ENCODE data around the gene MYEOV. TPM values are rescaled to one million over a fixed set of nuclear protein-coding genes. Genes with fewer than 3 reads are reported as not detected.

Gene MYEOV
- total and polyA plus RNA-seq, 2 donors, result 0.38 to 0.64 TPM

DNA sequence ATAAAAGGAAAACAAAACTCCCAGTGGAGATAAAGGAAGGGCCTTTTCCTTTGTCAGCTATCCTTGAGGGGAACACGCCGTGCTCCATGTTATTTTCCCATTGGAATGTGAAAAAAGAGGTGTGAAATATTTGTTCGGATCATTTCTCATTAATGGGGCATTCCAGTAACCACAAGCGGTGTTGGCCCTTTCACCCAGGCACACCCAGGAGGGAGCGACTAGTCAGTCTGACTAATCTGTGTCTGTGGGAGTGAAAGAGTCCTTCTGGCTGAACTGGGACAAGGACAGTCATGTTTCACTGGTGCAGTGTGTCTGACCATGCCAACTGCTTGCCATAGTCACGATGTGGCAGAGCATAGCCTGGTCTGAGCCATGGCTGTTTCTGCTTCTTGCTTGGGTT is 13.0 kb upstream of the MYEOV start:
- 92% methylated on average over 6 of the region's 6 CpGs for WGBS
- no peak for DNase-seq (ENCODE audit: low read depth in 6 of 9, low spot score in 9 of 9)
- no peak overlapping the region for H3K27ac ChIP-seq (ENCODE audit: low read depth in 1 of 2, low read length in 1 of 2)
- H3K4me3 ChIP-seq (ENCODE audit: low read length in 2 of 2), result no peak overlapping the region
- peaks cover 0 to 3% of the 10 kb centered on the region in 2 donors for H3K4me1 ChIP-seq (ENCODE audit: control insufficient read depth in 2 of 2, insufficient read depth in 2 of 2, low read length in 2 of 2)
- H3K36me3 ChIP-seq (ENCODE audit: control insufficient read depth in 2 of 2, insufficient read depth in 2 of 2, low read length in 1 of 2), result no peaks in the 10 kb centered on the region
- H3K27me3 ChIP-seq (ENCODE audit: control insufficient read depth in 2 of 2, insufficient read depth in 1 of 2, low read length in 1 of 2), result peaks cover 0 to 6% of the 10 kb centered on the region in 2 donors
- no peaks in the 10 kb centered on the region for H3K9me3 ChIP-seq (ENCODE audit: control insufficient read depth in 2 of 2, insufficient read depth in 1 of 2, low read length in 1 of 2)

DNA sequence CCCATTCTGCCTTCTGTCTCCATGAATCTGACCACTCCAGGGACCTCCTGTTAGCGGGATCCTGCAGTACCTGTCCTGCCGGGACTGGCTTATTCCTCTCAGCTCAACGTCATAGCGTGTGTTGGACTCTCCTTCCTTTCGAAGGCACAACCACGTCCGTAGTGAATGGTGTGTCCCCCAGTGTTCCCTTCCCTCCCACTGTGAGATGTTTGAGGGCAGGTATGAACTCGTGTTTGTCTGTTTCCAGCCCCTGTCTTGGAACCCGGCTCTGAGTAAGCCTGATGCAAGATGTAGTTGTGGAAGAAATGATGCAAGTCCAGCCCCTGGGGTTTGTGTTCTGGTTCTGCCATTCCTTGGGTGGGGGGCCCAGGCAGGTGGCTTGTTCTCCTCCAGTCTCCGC is 10.5 kb upstream of the MYEOV start:
- Histone ChIP-seq H3K4me3 (ENCODE audit: low read length in 2 of 2) (no peak overlapping the region), H3K4me1 (ENCODE audit: control insufficient read depth in 2 of 2, insufficient read depth in 2 of 2, low read length in 2 of 2) (no peaks in the 10 kb centered on the region), H3K27me3 (ENCODE audit: control insufficient read depth in 2 of 2, insufficient read depth in 1 of 2, low read length in 1 of 2) (no peaks in the 10 kb centered on the region), H3K9me3 (ENCODE audit: control insufficient read depth in 2 of 2, insufficient read depth in 1 of 2, low read length in 1 of 2) (no peaks in the 10 kb centered on the region), H3K36me3 (ENCODE audit: control insufficient read depth in 2 of 2, insufficient read depth in 2 of 2, low read length in 1 of 2) (no peaks in the 10 kb centered on the region), H3K27ac (ENCODE audit: low read depth in 1 of 2, low read length in 1 of 2) (no peak overlapping the region)
- 96% methylated on average over 10 of the region's 10 CpGs for WGBS
- no peak for DNase-seq (ENCODE audit: low read depth in 6 of 9, low spot score in 9 of 9)

GRCh38 chr11:69284081-69284511 is 9.9 kb upstream of the MYEOV start:
- Histone ChIP-seq H3K27ac (ENCODE audit: low read depth in 1 of 2, low read length in 1 of 2) (no peak overlapping the region), H3K4me3 (ENCODE audit: low read length in 2 of 2) (no peak overlapping the region), H3K4me1 (ENCODE audit: control insufficient read depth in 2 of 2, insufficient read depth in 2 of 2, low read length in 2 of 2) (no peaks in the 10 kb centered on the region), H3K36me3 (ENCODE audit: control insufficient read depth in 2 of 2, insufficient read depth in 2 of 2, low read length in 1 of 2) (no peaks in the 10 kb centered on the region), H3K9me3 (ENCODE audit: control insufficient read depth in 2 of 2, insufficient read depth in 1 of 2, low read length in 1 of 2) (no peaks in the 10 kb centered on the region), H3K27me3 (ENCODE audit: control insufficient read depth in 2 of 2, insufficient read depth in 1 of 2, low read length in 1 of 2) (no peaks in the 10 kb centered on the region)
- 97% methylated on average over 9 of the region's 9 CpGs for WGBS
- DNase-seq (ENCODE audit: low read depth in 6 of 9, low spot score in 9 of 9), result no peak

DNA sequence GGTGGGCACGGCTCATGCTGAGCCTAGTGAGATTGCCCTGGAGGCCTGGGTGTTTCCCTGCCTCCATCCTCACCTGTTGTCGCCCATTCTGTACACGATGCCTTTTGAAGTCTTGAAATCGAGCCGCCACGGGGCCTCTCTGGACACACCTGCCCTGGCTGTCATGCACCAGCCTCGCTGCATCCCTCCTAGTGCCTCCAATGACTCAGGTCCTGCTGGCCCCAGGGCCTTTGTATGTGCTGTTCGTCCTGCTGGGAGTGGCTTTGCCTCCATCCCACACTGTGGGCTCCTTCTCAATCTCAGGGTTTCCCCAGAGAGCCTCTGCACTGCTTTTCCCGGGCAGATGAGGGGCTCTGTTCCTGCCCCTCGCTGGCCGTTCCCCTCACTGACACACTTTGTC is 8.9 kb upstream of the MYEOV start:
- H3K27me3 ChIP-seq (ENCODE audit: control insufficient read depth in 2 of 2, insufficient read depth in 1 of 2, low read length in 1 of 2), result no peaks in the 10 kb centered on the region
- no peak overlapping the region for H3K27ac ChIP-seq (ENCODE audit: low read depth in 1 of 2, low read length in 1 of 2)
- 94% methylated on average over 11 of the region's 11 CpGs for WGBS
- no peaks in the 10 kb centered on the region for H3K36me3 ChIP-seq (ENCODE audit: control insufficient read depth in 2 of 2, insufficient read depth in 2 of 2, low read length in 1 of 2)
- H3K4me3 ChIP-seq (ENCODE audit: low read length in 2 of 2), result no peak overlapping the region
- no peak for DNase-seq (ENCODE audit: low read depth in 6 of 9, low spot score in 9 of 9)
- H3K9me3 ChIP-seq (ENCODE audit: control insufficient read depth in 2 of 2, insufficient read depth in 1 of 2, low read length in 1 of 2), result no peaks in the 10 kb centered on the region
- H3K4me1 ChIP-seq (ENCODE audit: control insufficient read depth in 2 of 2, insufficient read depth in 2 of 2, low read length in 2 of 2), result no peaks in the 10 kb centered on the region

DNA sequence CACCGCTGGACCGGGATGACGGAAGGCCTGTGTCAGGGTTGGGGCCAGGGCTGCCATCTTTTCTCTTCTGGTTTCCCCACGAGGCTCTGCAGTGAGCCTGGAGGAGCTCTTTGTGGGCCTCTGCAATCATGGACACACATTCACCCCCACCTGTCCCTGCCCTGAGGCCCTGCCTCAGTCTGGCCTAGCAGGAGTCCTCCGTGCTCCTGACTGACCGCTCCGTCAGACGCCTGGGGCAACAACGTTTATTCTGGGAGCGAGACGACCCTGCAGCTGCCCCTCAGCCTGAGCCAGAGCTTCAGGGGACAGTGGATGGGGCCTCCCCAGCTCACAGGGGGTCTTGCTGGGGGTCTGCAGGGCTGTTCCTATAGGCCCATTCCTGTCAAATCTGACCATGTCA is 8.2 kb upstream of the MYEOV start:
- Histone ChIP-seq H3K9me3 (ENCODE audit: control insufficient read depth in 2 of 2, insufficient read depth in 1 of 2, low read length in 1 of 2) (no peaks in the 10 kb centered on the region), H3K27me3 (ENCODE audit: control insufficient read depth in 2 of 2, insufficient read depth in 1 of 2, low read length in 1 of 2) (no peaks in the 10 kb centered on the region), H3K36me3 (ENCODE audit: control insufficient read depth in 2 of 2, insufficient read depth in 2 of 2, low read length in 1 of 2) (no peaks in the 10 kb centered on the region), H3K4me3 (ENCODE audit: low read length in 2 of 2) (no peak overlapping the region), H3K4me1 (ENCODE audit: control insufficient read depth in 2 of 2, insufficient read depth in 2 of 2, low read length in 2 of 2) (no peaks in the 10 kb centered on the region), H3K27ac (ENCODE audit: low read depth in 1 of 2, low read length in 1 of 2) (no peak overlapping the region)
- WGBS, result 94% methylated on average over 11 of the region's 11 CpGs
- no peak for DNase-seq (ENCODE audit: low read depth in 6 of 9, low spot score in 9 of 9)

DNA sequence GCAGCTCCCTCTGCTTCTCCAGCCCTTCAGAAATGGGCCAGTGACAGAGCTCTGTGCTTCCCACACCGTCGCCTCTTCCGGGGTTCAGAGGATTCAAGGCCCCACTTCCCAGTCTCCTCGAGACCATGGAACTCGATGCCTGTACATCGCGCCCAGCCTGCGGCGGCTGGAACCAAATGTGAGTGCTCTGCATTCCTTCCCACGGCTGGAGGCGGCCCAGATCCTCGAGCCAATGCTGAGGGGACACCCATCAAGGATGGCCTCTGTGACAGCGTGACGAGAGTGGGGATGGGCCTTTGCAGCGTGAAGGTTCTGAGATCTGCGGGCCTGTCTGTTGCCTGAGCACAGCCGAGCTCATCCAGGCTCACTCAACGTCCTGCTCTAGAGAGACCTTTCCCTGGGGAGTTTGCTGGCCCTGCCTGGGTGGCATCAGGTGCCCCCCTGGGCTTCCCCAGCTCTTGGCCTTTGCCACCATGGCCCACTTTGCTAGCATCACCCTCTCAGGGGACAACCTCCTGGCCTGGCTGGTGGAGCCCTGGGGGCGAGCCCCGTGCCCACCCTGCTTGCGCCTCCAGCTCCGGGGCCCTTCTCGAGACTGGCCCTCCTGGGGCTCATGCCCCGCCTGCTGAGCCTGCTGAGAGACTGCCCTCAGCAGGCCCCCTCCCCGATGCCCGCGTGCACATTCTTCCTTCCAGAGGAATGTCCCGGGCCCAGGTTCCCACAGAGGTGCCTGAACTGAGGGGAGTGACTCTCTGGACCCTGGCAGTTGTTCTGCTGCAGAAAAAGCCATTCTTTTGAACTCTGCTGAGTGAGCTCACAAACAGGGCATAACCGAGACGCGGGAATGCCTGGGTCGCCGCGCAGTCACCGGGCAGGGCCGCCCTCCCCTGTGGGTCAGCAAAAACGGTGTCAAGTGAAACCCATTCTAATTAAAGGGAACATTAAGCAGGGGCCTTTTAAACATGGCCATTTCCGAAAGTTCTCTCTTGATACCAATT is 7.3 kb upstream of the MYEOV start:
- no peak overlapping the region for H3K27ac ChIP-seq (ENCODE audit: low read depth in 1 of 2, low read length in 1 of 2)
- no peaks in the 10 kb centered on the region for H3K9me3 ChIP-seq (ENCODE audit: control insufficient read depth in 2 of 2, insufficient read depth in 1 of 2, low read length in 1 of 2)
- 92% methylated on average over 38 of the region's 38 CpGs for WGBS
- H3K36me3 ChIP-seq (ENCODE audit: control insufficient read depth in 2 of 2, insufficient read depth in 2 of 2, low read length in 1 of 2), result no peaks in the 10 kb centered on the region
- no peak overlapping the region for H3K4me3 ChIP-seq (ENCODE audit: low read length in 2 of 2)
- H3K4me1 ChIP-seq (ENCODE audit: control insufficient read depth in 2 of 2, insufficient read depth in 2 of 2, low read length in 2 of 2), result no peaks in the 10 kb centered on the region
- no peaks in the 10 kb centered on the region for H3K27me3 ChIP-seq (ENCODE audit: control insufficient read depth in 2 of 2, insufficient read depth in 1 of 2, low read length in 1 of 2)
- no peak for DNase-seq (ENCODE audit: low read depth in 6 of 9, low spot score in 9 of 9)

DNA sequence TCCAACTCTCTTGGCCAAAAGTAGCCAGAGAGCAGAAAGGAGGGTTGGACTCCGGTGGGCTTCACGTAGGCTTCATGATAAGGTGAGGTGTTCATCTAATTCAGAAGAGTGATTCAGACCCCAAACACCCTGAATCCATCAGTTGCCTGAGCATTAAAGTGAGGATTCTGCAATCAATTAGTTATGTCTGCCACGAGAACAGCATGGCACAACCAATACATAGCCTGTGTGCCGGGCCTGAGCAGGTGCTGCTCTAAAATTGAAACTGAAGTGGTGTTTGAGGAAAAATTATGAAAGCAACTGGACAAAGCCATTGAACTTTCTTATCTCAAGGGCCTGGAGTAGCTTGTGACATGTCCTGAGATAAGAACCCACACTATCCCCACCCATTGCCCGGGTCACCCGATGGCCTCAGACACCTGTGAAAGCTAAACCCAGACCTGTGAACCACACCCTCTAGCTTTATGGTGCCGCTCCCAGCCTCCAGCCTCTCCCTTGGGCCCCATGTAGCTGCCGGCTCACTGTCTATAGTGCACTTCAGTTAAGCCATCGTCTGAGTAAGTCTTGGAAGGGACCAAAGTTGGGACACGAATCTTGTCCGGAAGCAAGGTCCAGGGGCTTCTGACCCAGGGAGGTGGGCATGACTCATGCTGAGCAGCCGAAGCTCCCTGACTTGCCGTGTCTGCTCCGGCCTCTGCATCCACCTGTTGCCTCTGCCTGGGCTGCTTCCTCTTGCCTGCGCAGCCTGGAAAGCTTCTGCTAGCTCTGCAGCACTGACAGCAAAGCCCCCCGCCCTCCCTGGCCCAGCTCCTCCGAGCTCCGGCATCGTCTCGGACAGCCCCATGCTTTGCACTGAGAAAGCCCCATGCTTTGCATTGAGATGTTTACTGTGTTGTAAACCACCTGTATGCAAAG is 5.7 kb upstream of the MYEOV start:
- H3K4me3 ChIP-seq (ENCODE audit: low read length in 2 of 2), result no peak overlapping the region
- H3K36me3 ChIP-seq (ENCODE audit: control insufficient read depth in 2 of 2, insufficient read depth in 2 of 2, low read length in 1 of 2), result no peaks in the 10 kb centered on the region
- H3K27ac ChIP-seq (ENCODE audit: low read depth in 1 of 2, low read length in 1 of 2), result no peak overlapping the region
- H3K27me3 ChIP-seq (ENCODE audit: control insufficient read depth in 2 of 2, insufficient read depth in 1 of 2, low read length in 1 of 2), result no peaks in the 10 kb centered on the region
- H3K4me1 ChIP-seq (ENCODE audit: control insufficient read depth in 2 of 2, insufficient read depth in 2 of 2, low read length in 2 of 2), result no peaks in the 10 kb centered on the region
- no peak for DNase-seq (ENCODE audit: low read depth in 6 of 9, low spot score in 9 of 9)
- H3K9me3 ChIP-seq (ENCODE audit: control insufficient read depth in 2 of 2, insufficient read depth in 1 of 2, low read length in 1 of 2), result no peaks in the 10 kb centered on the region
- 94% methylated on average over 20 of the region's 20 CpGs for WGBS

DNA sequence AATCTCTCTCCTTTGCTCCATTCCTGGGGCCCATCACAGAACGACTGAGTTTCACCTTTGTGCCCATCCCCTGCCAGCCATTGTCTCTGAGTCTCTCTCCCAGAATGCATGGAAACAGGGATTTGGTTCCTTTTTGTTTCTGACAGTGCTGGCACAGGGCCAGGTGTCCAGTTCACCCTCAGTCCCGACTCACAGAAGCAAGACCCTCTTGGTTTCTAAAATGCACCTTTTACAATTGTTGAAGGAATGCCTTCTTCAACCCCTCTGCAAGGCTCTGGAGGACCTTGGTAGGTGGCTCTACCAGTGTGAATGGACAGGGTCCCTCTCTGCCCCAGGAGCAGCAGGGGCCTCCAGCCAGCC is 5.1 kb upstream of the MYEOV start:
- Histone ChIP-seq H3K4me3 (ENCODE audit: low read length in 2 of 2) (no peak overlapping the region), H3K36me3 (ENCODE audit: control insufficient read depth in 2 of 2, insufficient read depth in 2 of 2, low read length in 1 of 2) (no peaks in the 10 kb centered on the region), H3K27me3 (ENCODE audit: control insufficient read depth in 2 of 2, insufficient read depth in 1 of 2, low read length in 1 of 2) (no peaks in the 10 kb centered on the region), H3K4me1 (ENCODE audit: control insufficient read depth in 2 of 2, insufficient read depth in 2 of 2, low read length in 2 of 2) (no peaks in the 10 kb centered on the region), H3K27ac (ENCODE audit: low read depth in 1 of 2, low read length in 1 of 2) (no peak overlapping the region), H3K9me3 (ENCODE audit: control insufficient read depth in 2 of 2, insufficient read depth in 1 of 2, low read length in 1 of 2) (no peaks in the 10 kb centered on the region)
- 84% methylated on average over 2 of the region's 2 CpGs for WGBS
- no peak for DNase-seq (ENCODE audit: low read depth in 6 of 9, low spot score in 9 of 9)

- Histone ChIP-seq H3K36me3 (ENCODE audit: control insufficient read depth in 2 of 2, insufficient read depth in 2 of 2, low read length in 1 of 2) (no peaks in the 10 kb centered on the region), H3K27me3 (ENCODE audit: control insufficient read depth in 2 of 2, insufficient read depth in 1 of 2, low read length in 1 of 2) (no peaks in the 10 kb centered on the region)
Measured at GRCh38 chr11:69290806-69291205, 3.1 kb upstream of the MYEOV start.

More at GRCh38 chr11:69290806-69291205, 3.1 kb upstream of the MYEOV start:
- Histone ChIP-seq H3K27ac (ENCODE audit: low read depth in 1 of 2, low read length in 1 of 2) (no peak overlapping the region), H3K4me3 (ENCODE audit: low read length in 2 of 2) (no peak overlapping the region), H3K4me1 (ENCODE audit: control insufficient read depth in 2 of 2, insufficient read depth in 2 of 2, low read length in 2 of 2) (peaks cover under 1 to 1% of the 10 kb centered on the region in 2 donors), H3K9me3 (ENCODE audit: control insufficient read depth in 2 of 2, insufficient read depth in 1 of 2, low read length in 1 of 2) (no peaks in the 10 kb centered on the region)
- DNase-seq (ENCODE audit: low read depth in 6 of 9, low spot score in 9 of 9), result no peak
- WGBS, result 91% methylated on average over 3 of the region's 3 CpGs
